GM12864 (cell line): ENCODE measurements around the gene GARIN5B.

Experiments used
- DNase-seq: peaks from one replicate; pipeline ENCODE4 v3.0.0-alpha.2; 2011; ENCODE audit warnings: low read depth
- H3K4me3 ChIP-seq: 2 replicates; pipeline ENCODE4 v1.5.1; 2011; ENCODE audit warnings: mild to moderate bottlenecking, low read depth, low read length, control low read depth
- TF ChIP-seq, protein P1 (sequence below): IDR thresholded peaks from 2 replicates; pipeline ENCODE4 v1.5.1; 2011; ENCODE audit warnings: low read depth, mild to moderate bottlenecking, moderate library complexity, low read length, control low read depth, inconsistent platforms; ENCODE audit errors: missing control alignments

Gene GARIN5B

DNA sequence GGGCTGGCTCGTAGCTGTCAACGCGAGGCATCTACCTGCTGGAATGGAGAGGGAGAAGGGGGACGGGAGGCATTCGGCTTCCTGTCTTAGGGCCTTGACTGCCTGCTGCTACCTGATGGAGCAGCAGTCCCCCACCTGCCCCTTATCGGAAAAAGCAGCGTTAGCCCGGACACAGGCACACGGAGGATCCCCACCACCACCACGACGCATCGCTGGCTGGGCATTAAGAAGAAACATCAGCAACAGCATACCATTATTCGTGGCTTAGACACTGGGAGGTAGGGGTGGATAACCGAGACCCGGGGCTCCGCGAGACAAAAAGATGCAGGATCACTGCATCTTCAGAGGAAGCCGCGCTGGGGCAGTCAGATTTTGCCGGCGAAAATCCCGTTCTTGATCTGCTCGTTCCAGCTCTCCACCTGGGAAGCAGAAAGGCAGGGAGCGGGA is 9.7 kb downstream of the GARIN5B start:
- no peak for DNase-seq
- TF ChIP-seq, protein P1, sequence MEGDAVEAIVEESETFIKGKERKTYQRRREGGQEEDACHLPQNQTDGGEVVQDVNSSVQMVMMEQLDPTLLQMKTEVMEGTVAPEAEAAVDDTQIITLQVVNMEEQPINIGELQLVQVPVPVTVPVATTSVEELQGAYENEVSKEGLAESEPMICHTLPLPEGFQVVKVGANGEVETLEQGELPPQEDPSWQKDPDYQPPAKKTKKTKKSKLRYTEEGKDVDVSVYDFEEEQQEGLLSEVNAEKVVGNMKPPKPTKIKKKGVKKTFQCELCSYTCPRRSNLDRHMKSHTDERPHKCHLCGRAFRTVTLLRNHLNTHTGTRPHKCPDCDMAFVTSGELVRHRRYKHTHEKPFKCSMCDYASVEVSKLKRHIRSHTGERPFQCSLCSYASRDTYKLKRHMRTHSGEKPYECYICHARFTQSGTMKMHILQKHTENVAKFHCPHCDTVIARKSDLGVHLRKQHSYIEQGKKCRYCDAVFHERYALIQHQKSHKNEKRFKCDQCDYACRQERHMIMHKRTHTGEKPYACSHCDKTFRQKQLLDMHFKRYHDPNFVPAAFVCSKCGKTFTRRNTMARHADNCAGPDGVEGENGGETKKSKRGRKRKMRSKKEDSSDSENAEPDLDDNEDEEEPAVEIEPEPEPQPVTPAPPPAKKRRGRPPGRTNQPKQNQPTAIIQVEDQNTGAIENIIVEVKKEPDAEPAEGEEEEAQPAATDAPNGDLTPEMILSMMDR = no peak
- H3K4me3 ChIP-seq = no peak overlapping the region

DNA sequence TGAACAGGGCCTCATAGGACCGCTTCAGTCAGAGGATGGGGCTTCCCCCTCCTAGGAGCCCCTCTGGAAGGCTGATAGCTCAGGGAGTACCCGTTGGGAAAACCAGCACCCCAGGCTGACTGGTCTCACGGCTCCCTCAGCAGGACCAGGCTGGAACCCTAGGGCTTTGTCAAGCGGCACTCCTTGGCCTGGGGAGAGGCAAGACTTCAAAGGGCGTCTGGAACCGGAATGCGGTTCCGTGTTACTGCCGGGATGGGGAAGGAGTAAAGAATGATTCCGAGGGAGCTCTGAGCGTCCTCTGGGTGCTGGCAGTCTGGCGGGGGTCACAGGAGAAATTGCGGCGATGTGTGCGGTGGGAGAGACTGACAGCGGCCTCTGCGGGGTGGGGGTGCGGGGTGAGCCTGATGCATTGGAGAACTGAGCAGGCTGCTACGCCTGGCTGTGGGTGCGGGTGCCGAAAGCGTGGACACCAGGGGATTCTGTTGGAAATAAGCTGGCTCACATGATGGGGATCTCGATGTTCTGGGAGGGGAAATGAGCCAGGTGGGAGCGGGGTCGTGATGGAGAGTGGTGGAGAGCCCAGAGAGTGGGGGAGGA is 10.4 kb downstream of the GARIN5B start:
- DNase-seq = no peak
- no peak overlapping the region for H3K4me3 ChIP-seq
- TF ChIP-seq, protein P1 = no peak

DNA sequence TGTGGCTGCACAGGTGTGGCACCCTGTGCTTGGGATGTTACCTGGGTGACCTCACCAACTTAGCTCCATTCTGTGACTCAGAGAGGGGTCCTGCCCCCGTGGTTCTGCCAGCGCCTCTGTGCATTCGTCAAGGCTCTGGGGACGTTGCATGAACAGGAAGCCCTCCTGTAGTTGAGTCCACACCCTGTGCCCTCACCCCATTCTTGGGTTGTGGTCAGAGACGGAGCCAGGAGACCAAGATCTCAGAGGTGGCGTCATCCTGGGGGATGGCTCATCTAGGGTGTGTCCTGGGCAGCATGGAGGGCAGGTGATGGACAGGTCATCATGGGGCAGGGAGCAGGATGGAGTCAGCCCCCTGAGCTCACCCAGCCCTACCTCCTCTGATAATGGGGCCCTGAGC is 11.0 kb downstream of the GARIN5B start:
- H3K4me3 ChIP-seq = no peak overlapping the region
- no peak for DNase-seq
- TF ChIP-seq, protein P1 = no peak

DNA sequence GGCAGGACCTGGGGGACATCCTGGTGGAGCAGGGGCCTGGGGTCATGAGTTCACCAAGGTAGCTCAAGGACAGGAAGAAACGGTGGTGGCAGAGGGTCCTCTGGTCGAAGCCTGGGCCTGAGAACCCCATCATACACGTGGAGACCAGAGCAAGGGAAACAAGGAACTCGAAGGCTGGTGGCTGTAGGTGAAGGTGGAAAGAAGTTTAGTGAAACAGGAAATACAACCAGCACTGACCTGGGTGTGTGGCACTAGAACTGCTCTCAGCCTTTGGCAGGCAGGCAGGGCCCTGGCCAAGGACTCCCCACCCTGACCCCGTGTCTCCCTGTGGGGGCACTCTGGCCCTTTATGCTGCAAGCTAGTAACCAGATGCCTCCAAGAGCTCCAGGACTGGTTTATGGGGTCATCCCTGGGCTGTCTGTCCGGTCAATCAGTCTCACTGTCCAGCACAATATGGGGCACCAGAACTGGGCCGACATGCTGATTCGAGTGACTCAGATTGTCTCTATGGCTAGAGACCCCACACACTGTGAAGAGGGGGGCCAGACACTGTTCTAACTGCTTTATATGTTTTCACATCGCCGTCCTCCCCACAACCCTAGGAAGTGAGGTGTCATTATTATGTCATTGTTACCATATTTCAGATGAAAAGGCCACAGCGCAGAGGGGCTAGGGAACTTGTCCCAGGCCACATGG is 12.3 kb downstream of the GARIN5B start:
- TF ChIP-seq, protein P1 = no peak
- no peak for DNase-seq
- no peak overlapping the region for H3K4me3 ChIP-seq

DNA sequence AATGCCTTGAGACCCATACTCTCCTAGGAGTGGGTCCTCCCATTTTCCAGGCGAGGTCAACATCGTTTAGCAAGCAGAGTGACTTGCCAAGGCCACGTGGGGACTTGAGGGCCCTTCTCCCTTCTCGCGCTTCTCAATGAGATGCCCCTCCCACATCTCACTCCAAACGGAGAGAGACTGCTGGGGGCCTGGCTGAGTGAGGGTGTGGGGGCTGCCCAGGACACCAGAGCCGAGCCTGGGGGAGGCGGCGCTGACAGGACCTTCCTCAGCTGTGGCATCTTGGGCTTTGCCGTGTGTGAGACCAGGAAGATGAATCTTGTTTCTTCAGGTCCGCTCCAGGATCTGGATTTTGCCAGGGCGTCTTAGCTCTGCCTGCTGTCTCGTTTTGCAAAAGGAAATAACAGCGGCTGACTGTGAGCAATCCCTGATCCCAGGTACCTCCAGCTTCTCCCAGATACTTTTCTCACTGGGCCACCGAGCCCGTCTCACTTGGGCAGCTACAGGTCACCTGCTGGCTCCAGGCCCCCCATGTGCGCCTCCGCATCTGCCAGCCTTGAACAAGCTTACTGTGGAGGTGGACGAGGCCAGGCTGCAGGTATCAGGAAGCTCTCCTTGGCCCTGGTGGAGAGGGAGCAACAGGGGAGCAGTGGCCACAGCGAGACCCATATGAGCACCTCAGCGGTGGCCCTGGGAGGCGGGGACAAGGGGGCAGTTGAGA is 14.6 kb downstream of the GARIN5B start:
- DNase-seq = no peak
- no peak overlapping the region for H3K4me3 ChIP-seq
- TF ChIP-seq, protein P1 = no peak

DNA sequence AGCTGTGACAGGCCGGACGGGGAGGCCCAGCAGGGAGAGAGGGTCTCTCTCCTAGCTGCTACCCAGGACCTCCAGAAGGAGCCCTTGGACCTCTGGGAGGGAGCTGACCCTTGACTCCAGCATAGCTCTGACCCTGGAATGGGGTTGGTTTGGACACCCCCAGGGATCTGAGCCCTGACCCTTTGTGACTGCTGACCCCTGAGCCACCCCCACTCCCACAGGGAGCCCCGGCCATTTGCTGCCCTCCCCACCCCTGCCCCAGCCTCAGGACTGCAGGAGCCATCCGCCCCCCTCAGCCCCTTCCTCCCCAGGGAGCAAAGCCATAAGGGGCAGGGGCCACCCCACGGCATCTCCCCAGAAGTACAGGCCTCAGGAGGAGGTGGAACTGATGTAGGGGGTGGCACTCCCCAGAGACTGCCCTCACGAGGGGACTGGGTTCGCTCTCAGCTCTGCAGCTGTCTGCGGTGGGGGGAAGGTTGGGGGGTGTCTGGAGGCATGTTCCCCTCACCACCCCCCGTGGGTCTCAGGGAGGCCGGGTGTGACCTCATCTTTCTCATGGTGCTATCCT is 15.5 kb downstream of the GARIN5B start:
- no peak overlapping the region for H3K4me3 ChIP-seq
- no peak for DNase-seq
- TF ChIP-seq, protein P1 = no peak
